HepG2 (cell line): ENCODE data around the gene RAP2A. TPM values are rescaled to one million over a fixed set of nuclear protein-coding genes. Genes with fewer than 3 reads are reported as not detected.

ENCODE experiments used
- ATAC-seq: fragments of 200-7000 bp; cut with Tn5 transposase; 3 replicates; pipeline ENCODE4 v1.9.1; 2020; ENCODE audit warnings: mild to moderate bottlenecking, moderate library complexity
- BruUV-seq: library from RNA; stranded (reverse); fragments of 400-500 nt; replicated peaks from 2 replicates; lab custom pipeline; 2021; lab: Mats Ljungman, UMichigan
- CTCF ChIA-PET: fragments of 300-600 bp; formaldehyde crosslinking; extraction: SDS; loops from one replicate; lab custom pipeline; 2021; ENCODE audit warnings: low total read pairs, inconsistent platforms, low intra/inter-chr PET ratio; lab: Yijun Ruan, JAX
- POLR2A ChIA-PET: fragments of 350-600 bp; sonication (Branson Sonifier 250); formaldehyde crosslinking; loops from one replicate; lab custom pipeline; 2020; ENCODE audit warnings: antibody characterized with exemption, inconsistent platforms; lab: Yijun Ruan, JAX
- DNase-seq: peaks from one replicate; pipeline ENCODE4 v3.0.0-alpha.2; 2015; ENCODE audit warnings: low spot score
- FAIRE-seq: peaks from 3 replicates; lab custom pipeline; 2011; peaks lifted over from hg19 to GRCh38; lab: Jason Lieb, UNC
- H2AFZ ChIP-seq: one replicate; pipeline ENCODE4 v1.6.1; 2011; ENCODE audit warnings: low read length, inconsistent platforms
- H3K27ac ChIP-seq: fragments of 300-600 bp; 3 replicates; pipeline ENCODE4 v1.8.0; 2011; ENCODE audit warnings: mixed run types, mild to moderate bottlenecking, mixed read lengths, low read length, inconsistent platforms; ENCODE audit not compliant: insufficient read depth; ENCODE audit errors: extremely low read length
- H3K27me3 ChIP-seq, 2 experiments: fragments of 200-600 bp in 1 of 2; 2 replicates in 1 of 2; 3 replicates in 1 of 2; pipeline versions ENCODE4 v1.6.0 to v1.8.0; 2011; ENCODE audit warnings: low read length in 2 of 2, mild to moderate bottlenecking in 2 of 2, moderate library complexity in 2 of 2, inconsistent platforms in 1 of 2; ENCODE audit not compliant: insufficient read depth in 2 of 2, control insufficient read depth in 1 of 2
- H3K36me3 ChIP-seq, 2 experiments: fragments of 200-600 bp in 1 of 2; replicated peaks in 1 of 2; 2 replicates in 1 of 2; 3 replicates in 1 of 2; pipeline versions ENCODE4 v1.5.1 to v1.8.0; 2011; ENCODE audit warnings: low read length in 2 of 2, inconsistent platforms in 1 of 2; ENCODE audit not compliant: insufficient read depth in 2 of 2, control insufficient read depth in 1 of 2
- H3K4me1 ChIP-seq: 2 replicates; pipeline ENCODE4 v1.5.1; 2012; ENCODE audit warnings: low read length, inconsistent platforms; ENCODE audit not compliant: insufficient read depth
- H3K4me2 ChIP-seq: 2 replicates; pipeline ENCODE4 v1.6.0; 2011; ENCODE audit warnings: low read depth, low read length, inconsistent platforms
- H3K4me3 ChIP-seq, 3 experiments: fragments of 200-600 bp in 1 of 3; sonication (generic), shearing (Covaris generic) in 1 of 3; replicated peaks in 1 of 3; 2 replicates each; pipeline ENCODE4 v1.5.1; 2011 to 2016; ENCODE audit warnings: low read length in 3 of 3, inconsistent platforms in 2 of 3, low read depth in 2 of 3, mild to moderate bottlenecking in 2 of 3, control low read depth in 1 of 3, mixed read lengths in 1 of 3; ENCODE audit not compliant: insufficient read depth in 1 of 3
- H3K79me2 ChIP-seq: one replicate; pipeline ENCODE4 v1.6.1; 2011; ENCODE audit warnings: low read length, inconsistent platforms; ENCODE audit not compliant: insufficient read depth
- H3K9ac ChIP-seq: 2 replicates; pipeline ENCODE4 v1.6.0; 2011; ENCODE audit warnings: mild to moderate bottlenecking, low read depth, low read length, inconsistent platforms; ENCODE audit not compliant: insufficient read depth
- H3K9me3 ChIP-seq: 2 replicates; pipeline ENCODE4 v1.5.1; 2012; ENCODE audit warnings: mild to moderate bottlenecking, low read length
- H4K20me1 ChIP-seq: 2 replicates; pipeline ENCODE4 v1.6.0; 2011; ENCODE audit warnings: inconsistent platforms, mild to moderate bottlenecking, low read length, moderate library complexity; ENCODE audit not compliant: insufficient read depth
- ATF1 ChIP-seq: IDR thresholded peaks from 2 replicates; pipeline ENCODE4 v1.6.1; 2016; ENCODE audit warnings: mild to moderate bottlenecking, control low read depth
- CBFB ChIP-seq: sonication (generic); formaldehyde crosslinking; IDR thresholded peaks from 2 replicates; pipeline ENCODE4 v1.4.0; 2020; ENCODE audit warnings: missing genetic modification reagents
- MLX ChIP-seq: IDR thresholded peaks from 2 replicates; pipeline ENCODE4 v1.6.1; 2016
- NR0B2 ChIP-seq: sonication (generic); formaldehyde crosslinking; IDR thresholded peaks from 2 replicates; pipeline ENCODE4 v1.4.0; 2020; ENCODE audit warnings: mild to moderate bottlenecking, missing genetic modification reagents
- SIX1 ChIP-seq: sonication (generic); formaldehyde crosslinking; IDR thresholded peaks from 2 replicates; pipeline ENCODE4 v1.4.0; 2020; ENCODE audit warnings: missing genetic modification reagents, borderline replicate concordance
- SRF ChIP-seq: IDR thresholded peaks from 2 replicates; pipeline ENCODE4 v1.6.1; 2011; ENCODE audit warnings: mild to moderate bottlenecking, low read depth, low read length, moderate library complexity
- THAP11 ChIP-seq: IDR thresholded peaks from 2 replicates; pipeline ENCODE4 v1.6.1; 2016; ENCODE audit warnings: missing biosample characterization, missing genetic modification reagents
- ZBTB10 ChIP-seq: sonication (generic); formaldehyde crosslinking; IDR thresholded peaks from 2 replicates; pipeline ENCODE4 v1.4.0; 2020; ENCODE audit warnings: missing genetic modification reagents, borderline replicate concordance
- ZFAT ChIP-seq: sonication (generic); formaldehyde crosslinking; conservative IDR thresholded peaks from 2 replicates; pipeline ENCODE4 v1.8.1; 2023; ENCODE audit warnings: missing genetic modification reagents, inconsistent platforms
- ZNF503 ChIP-seq: sonication (generic); formaldehyde crosslinking; IDR thresholded peaks from 2 replicates; pipeline ENCODE4 v1.4.0; 2020; ENCODE audit warnings: missing genetic modification reagents
- ZNF562 ChIP-seq: sonication (generic); formaldehyde crosslinking; IDR thresholded peaks from 2 replicates; pipeline ENCODE4 v1.8.0; 2022; ENCODE audit warnings: missing genetic modification reagents, borderline replicate concordance
- ZNF563 ChIP-seq: sonication (generic); formaldehyde crosslinking; IDR thresholded peaks from 2 replicates; pipeline ENCODE4 v1.8.0; 2022; ENCODE audit warnings: mild to moderate bottlenecking, moderate library complexity, missing genetic modification reagents
- ZNF766 ChIP-seq: sonication (generic); formaldehyde crosslinking; IDR thresholded peaks from 2 replicates; pipeline ENCODE4 v1.5.0; 2020; ENCODE audit warnings: missing genetic modification reagents, borderline replicate concordance
- WGBS: methylation state at CpG from one replicate; pipeline ENCODE4 v1.1.6; 2017; ENCODE audit warnings: low lambda C conversion rate; 5-methylcytosine and 5-hydroxymethylcytosine counted together
- in situ Hi-C: cut with HindIII; loops from 2 replicates; pipeline ENCODE4 v1.10.0; 2017; ENCODE audit warnings: low pct_unique_long_range_greater_than_20kb; ENCODE audit not compliant: extremely low pct_ligation_motif_present
- intact Hi-C: fragments of 100-400 bp; cut with micrococcal nuclease; formaldehyde crosslinking; loops from one replicate; pipeline ENCODE4 v1.10.0; 2022; ENCODE audit not compliant: unreplicated experiment
- polyA plus RNA-seq, 8 experiments: library from polyadenylated mRNA; depleted of rRNA in 3 of 8; stranded (reverse) in 7 of 8; unstranded in 1 of 8; fragments of >200 nt; fragmentation: Illumina TruSeq in 4 of 8; extraction: Trizol in 4 of 8; gene quantifications; 2 replicates each; pipeline versions ENCODE4 v1.2.1 to v1.2.3, GENCODE V29; 2011 to 2016; ENCODE audit warnings: low read depth in 4 of 8, missing spikeins in 1 of 8, mixed read lengths in 1 of 8; ENCODE audit not compliant: insufficient read depth in 1 of 8
- total RNA-seq, 5 experiments: library from RNA; depleted of rRNA; stranded (reverse); fragments of >200 nt; fragmentation: Illumina TruSeq; extraction: Trizol; gene quantifications; 2 replicates each; pipeline ENCODE4 v1.2.3, GENCODE V29; 2016; ENCODE audit warnings: low read depth in 1 of 5

RAP2A gene
- total and polyA plus RNA-seq, 2 of the 13 experiments (the other 11 are each of a cell fraction or from before 2014, with no cell fraction given): 9.9 to 23.1 TPM

- BruUV-seq: no TSS peak
- FAIRE-seq (no peak), ATAC-seq (no peak), DNase-seq (no peak)
- no peaks in the 10 kb centered on the region for H3K27me3 ChIP-seq
- no peak overlapping the region for H3K27ac ChIP-seq
- no peak overlapping the region for H3K4me2 ChIP-seq
- intact Hi-C loops: no loop called here
- no peaks in the 10 kb centered on the region for H3K4me1 ChIP-seq
- no peak overlapping the region for H3K4me3 ChIP-seq
- CTCF ChIA-PET: no interaction called here
- TF ChIP-seq ZNF562 (CRISPR knock-in tag): no peak
- no peak for TF ChIP-seq THAP11
- no peak for TF ChIP-seq CBFB (CRISPR knock-in tag)
- TF ChIP-seq ZNF563 (CRISPR knock-in tag): no peak
- no peak for TF ChIP-seq SIX1 (CRISPR knock-in tag)
- no peak for TF ChIP-seq ZNF766 (CRISPR knock-in tag)
- TF ChIP-seq, all 625 proteins: peak for 0
- Histone ChIP-seq H3K36me3 (no peaks in the 10 kb centered on the region), H3K79me2 (no peaks in the 10 kb centered on the region), H3K9ac (no peak overlapping the region), H2AFZ (no peak overlapping the region), H3K9me3 (no peaks in the 10 kb centered on the region), H4K20me1 (no peaks in the 10 kb centered on the region)
- 49% methylated on average over 3 of the region's 3 CpGs for WGBS
- POLR2A ChIA-PET: no interaction called here
- in situ Hi-C loops: no loop called here
These were observed 29.8 kb upstream of the RAP2A start for GRCh38 chr13:97403893-97404750.

- H4K20me1 ChIP-seq: no peaks in the 10 kb centered on the region
- no peaks in the 10 kb centered on the region for H3K4me1 ChIP-seq
- no peak for FAIRE-seq
- in situ Hi-C loops (no loop called here), intact Hi-C loops (no loop called here)
- no peak overlapping the region for H3K4me3 ChIP-seq
- H3K27ac ChIP-seq: no peak overlapping the region
- WGBS: 31% methylated on average over 2 of the region's 2 CpGs
- CTCF ChIA-PET: no interaction called here
- POLR2A ChIA-PET: no interaction called here
- H3K4me2 ChIP-seq: no peak overlapping the region
- DNase-seq: no peak
- H3K9me3 ChIP-seq: no peaks in the 10 kb centered on the region
- no peak overlapping the region for H2AFZ ChIP-seq
- BruUV-seq: no TSS peak
- H3K9ac ChIP-seq: no peak overlapping the region
- no peaks in the 10 kb centered on the region for H3K27me3 ChIP-seq
- H3K79me2 ChIP-seq: no peaks in the 10 kb centered on the region
- ATAC-seq: no peak
- no peaks in the 10 kb centered on the region for H3K36me3 ChIP-seq
- TF ChIP-seq NR0B2 (CRISPR knock-in tag) (no peak), MLX (CRISPR knock-in tag) (no peak), SRF (no peak), ZNF503 (CRISPR knock-in tag) (no peak), ZBTB10 (CRISPR knock-in tag) (no peak), ATF1 (CRISPR knock-in tag) (no peak), ZFAT (CRISPR knock-in tag) (no peak)
These were observed 26.4 kb upstream of the RAP2A start for GRCh38 chr13:97407540-97407939.
